ENCODE measurements around the gene GSTP1. TPM values are rescaled to one million over a fixed set of nuclear protein-coding genes. Genes with fewer than 3 reads are reported as not detected.
A peak's percentile ranks its signal among the peaks of the same experiment; 100 is the strongest.

GSTP1 gene
- total RNA-seq, 1 experiment from 2014 or later, result 570 TPM

DNA sequence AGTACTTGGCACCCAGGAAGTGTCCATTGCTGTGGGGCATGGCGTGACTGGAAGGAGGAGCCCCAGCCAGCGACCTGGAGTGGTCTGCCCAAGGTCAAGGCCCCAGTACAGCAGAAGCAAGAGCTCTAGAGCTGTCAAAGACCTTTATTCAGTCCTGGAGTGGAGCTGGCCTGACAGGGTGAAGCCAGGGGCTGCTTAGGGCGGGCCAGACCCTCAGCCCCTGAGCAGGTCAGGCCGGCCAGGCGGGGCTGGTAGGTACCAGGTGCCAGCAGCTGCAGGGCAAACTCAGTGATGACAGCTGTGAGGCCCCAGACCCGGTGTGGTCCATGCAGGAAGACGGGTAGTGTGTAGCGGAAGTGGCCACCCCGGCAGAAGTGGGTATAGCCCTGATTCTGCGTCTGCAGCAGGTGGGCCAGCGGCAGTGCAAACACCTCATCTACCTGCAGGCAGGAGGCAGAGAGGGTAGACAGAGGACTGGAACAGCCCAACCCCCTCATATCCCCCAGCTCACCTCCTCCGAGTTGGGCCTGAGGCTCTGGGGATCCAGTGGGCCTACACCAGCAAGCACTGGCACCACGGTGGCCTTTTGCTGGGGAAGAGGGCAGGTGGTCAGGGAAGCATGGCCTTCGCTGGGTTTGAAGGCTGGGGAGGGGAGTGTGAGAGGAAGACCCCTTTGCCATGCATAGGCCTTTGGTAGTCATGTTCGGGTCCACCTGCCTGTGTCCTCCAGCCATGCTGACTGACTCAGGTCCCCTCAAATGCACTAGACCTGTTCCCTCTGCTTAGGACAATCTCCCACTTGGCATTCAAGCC is 44.4 kb downstream of the GSTP1 start (continued):
- no peak for TF ChIP-seq REST (IDR thresholded peaks at IDR 0.05; ENCODE audit: insufficient read depth in 1 of 2, low read depth in 2 of 2, low read length in 1 of 2)

- DNase-seq (ENCODE audit: low read depth, low spot score) (no peak), ATAC-seq (no peak)
- POLR2A ChIA-PET, result no interaction called here
- no TSS peak for BruUV-seq (replicated peaks)
- CTCF ChIA-PET, result interaction anchor here (0.6 to 3.8 kb wide), 9 partner anchors 9 to 778 kb away, joined by 3 to 23 read pairs (median 4); no protein-coding TSS in a partner anchor
- TF ChIP-seq, protein P1, sequence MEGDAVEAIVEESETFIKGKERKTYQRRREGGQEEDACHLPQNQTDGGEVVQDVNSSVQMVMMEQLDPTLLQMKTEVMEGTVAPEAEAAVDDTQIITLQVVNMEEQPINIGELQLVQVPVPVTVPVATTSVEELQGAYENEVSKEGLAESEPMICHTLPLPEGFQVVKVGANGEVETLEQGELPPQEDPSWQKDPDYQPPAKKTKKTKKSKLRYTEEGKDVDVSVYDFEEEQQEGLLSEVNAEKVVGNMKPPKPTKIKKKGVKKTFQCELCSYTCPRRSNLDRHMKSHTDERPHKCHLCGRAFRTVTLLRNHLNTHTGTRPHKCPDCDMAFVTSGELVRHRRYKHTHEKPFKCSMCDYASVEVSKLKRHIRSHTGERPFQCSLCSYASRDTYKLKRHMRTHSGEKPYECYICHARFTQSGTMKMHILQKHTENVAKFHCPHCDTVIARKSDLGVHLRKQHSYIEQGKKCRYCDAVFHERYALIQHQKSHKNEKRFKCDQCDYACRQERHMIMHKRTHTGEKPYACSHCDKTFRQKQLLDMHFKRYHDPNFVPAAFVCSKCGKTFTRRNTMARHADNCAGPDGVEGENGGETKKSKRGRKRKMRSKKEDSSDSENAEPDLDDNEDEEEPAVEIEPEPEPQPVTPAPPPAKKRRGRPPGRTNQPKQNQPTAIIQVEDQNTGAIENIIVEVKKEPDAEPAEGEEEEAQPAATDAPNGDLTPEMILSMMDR (IDR thresholded peaks at IDR 0.05), result 0 out of 2 replicates have a peak, but pooled peaks have one; percentile 1
- no peak for TF ChIP-seq SIN3A (IDR thresholded peaks at IDR 0.05; ENCODE audit: borderline replicate concordance, insufficient read depth, low read depth, low read length)
- Histone ChIP-seq H3K36me3 (ENCODE audit: control insufficient read depth, insufficient read depth, low read length) (no peaks in the 10 kb centered on the region), H3K4me3 (ENCODE audit: low read depth in 2 of 2, low read length in 2 of 2) (peak overlapping the region; percentile 66 to 67), H3K27ac (ENCODE audit: low read length) (no peak overlapping the region), H3K4me1 (ENCODE audit: control insufficient read depth, insufficient read depth, low read length) (peaks cover 13% of the 10 kb centered on the region; the same call in 1 of the 2 replicates), H3K27me3 (ENCODE audit: control insufficient read depth, insufficient read depth, low read length) (no peaks in the 10 kb centered on the region), H3K9me3 (ENCODE audit: control insufficient read depth, insufficient read depth, low read depth, low read length) (no peaks in the 10 kb centered on the region)
- intact Hi-C loops (cut with micrococcal nuclease; ENCODE audit: unreplicated experiment), result no loop called here
- in situ Hi-C loops (cut with HindIII; ENCODE audit: low pct_unique_long_range_greater_than_20kb, low sequenced_read_pairs), result no loop called here
Observed at GRCh38 chr11:67628710-67629385, 45.2 kb downstream of the GSTP1 start.

DNA sequence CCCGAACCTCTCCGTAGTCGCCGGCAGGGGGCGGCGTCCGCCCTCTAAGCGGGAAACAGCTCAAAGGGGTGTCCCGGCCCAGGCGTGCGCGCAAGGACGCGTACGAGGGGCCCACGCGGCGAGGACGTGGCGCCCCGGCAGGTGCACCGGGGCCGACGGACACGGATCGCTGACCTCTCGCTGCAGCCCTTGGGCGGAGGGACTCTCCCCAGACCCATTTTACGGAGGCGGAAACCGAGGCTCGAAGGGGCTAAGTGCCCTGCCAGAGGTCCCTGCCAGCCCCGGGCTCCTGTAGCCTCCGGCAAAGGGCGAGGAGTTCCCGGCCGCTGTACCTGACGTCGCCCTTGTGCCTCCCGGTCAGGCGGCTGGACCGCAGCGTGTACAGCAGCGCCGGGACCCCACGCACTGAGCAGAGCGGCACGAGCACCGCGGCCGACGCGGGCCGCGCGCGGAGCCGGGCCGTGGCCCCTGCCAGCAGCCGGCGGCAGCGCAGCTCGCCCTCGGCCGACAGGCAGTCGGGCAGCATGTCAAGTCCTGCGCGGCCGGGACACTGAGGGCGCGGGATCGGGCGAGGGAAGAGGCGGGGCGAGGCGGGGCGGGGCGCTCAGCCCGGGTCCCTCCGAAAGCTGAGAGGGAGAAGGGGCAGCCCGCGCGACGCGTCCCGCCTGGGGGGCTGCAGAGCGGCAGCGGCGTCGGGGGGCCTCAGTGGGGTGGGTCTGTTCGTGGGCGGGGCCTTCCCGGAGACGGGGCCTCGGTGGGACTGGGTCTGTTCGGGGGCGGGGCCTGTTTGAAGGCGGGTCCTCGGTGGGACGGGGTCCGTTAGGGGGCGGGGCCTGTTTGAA is 46.0 kb downstream of the GSTP1 start, which contains the start of gene NUDT8:
Gene NUDT8 (minus strand): TSS at position 552 of the 842 bp plus-strand sequence. CDS start 26 bp downstream, at position 526.
- intact Hi-C loops (cut with micrococcal nuclease; ENCODE audit: unreplicated experiment) (no loop called here), in situ Hi-C loops (cut with HindIII; ENCODE audit: low pct_unique_long_range_greater_than_20kb, low sequenced_read_pairs) (no loop called here)
- DNase-seq (ENCODE audit: low read depth, low spot score) (no peak), ATAC-seq (peak; percentile 84)
- Histone ChIP-seq H3K27ac (ENCODE audit: low read length) (peak within 1 kb of the TSS; percentile 48), H3K27me3 (ENCODE audit: control insufficient read depth, insufficient read depth, low read length) (no peaks in the 10 kb centered on the region), H3K4me3 (ENCODE audit: low read depth in 2 of 2, low read length in 2 of 2) (peak within 1 kb of the TSS; percentile 71 to 73), H3K9me3 (ENCODE audit: control insufficient read depth, insufficient read depth, low read depth, low read length) (no peaks in the 10 kb centered on the region), H3K36me3 (ENCODE audit: control insufficient read depth, insufficient read depth, low read length) (no peaks in the 10 kb centered on the region), H3K4me1 (ENCODE audit: control insufficient read depth, insufficient read depth, low read length) (peaks cover 13% of the 10 kb centered on the region; the same call in 1 of the 2 replicates)
- no TSS peak for BruUV-seq (replicated peaks)
- CTCF ChIA-PET, result interaction anchor here (0.6 to 3.8 kb wide), 15 partner anchors 14 to 777 kb away, joined by 3 to 23 read pairs (median 4); no protein-coding TSS in a partner anchor
- POLR2A ChIA-PET, result interaction anchor here (0.7 kb wide), 3 partner anchors 35 to 473 kb away, joined by 3 to 5 read pairs (median 4); no protein-coding TSS in a partner anchor
- TF ChIP-seq SIN3A (IDR thresholded peaks at IDR 0.05; ENCODE audit: borderline replicate concordance, insufficient read depth, low read depth, low read length) (peak; percentile 34; the same call in 1 of the 2 replicates), REST (IDR thresholded peaks at IDR 0.05; ENCODE audit: insufficient read depth in 1 of 2, low read depth in 2 of 2, low read length in 1 of 2) (no peak), POLR2AphosphoS5 (IDR thresholded peaks at IDR 0.05; ENCODE audit: low read depth, low read length) (no peak; the same call in 1 of the 2 replicates), TCF7L2 (IDR thresholded peaks at IDR 0.05; ENCODE audit: low read depth, low read length) (0 out of 2 replicates have a peak, but pooled peaks have one; percentile 66)
- TF ChIP-seq, protein P1 (IDR thresholded peaks at IDR 0.05), result peak; percentile 99
